Stomach (tissue), 9 donors: Measurements from ENCODE around the gene THSD7A. TPM values are rescaled to one million over a fixed set of nuclear protein-coding genes. Genes with fewer than 3 reads are reported as not detected.

ENCODE experiments used
- DNase-seq, 2 donors: peaks; one replicate each; pipeline versions ENCODE4 v3.0.0 to v3.0.0-alpha.2; 2013 to 2019
- H3K27ac ChIP-seq, 5 donors: fragments of 200-600 bp in 4 of 5; sonication (generic) in 4 of 5; one replicate each; pipeline ENCODE4 v1.5.1; 2013 to 2019; ENCODE audit warnings: mild to moderate bottlenecking in 1 of 5, moderate library complexity in 1 of 5
- H3K27me3 ChIP-seq, 3 donors: fragments of 200-600 bp; sonication (generic); one replicate each; pipeline ENCODE4 v1.5.1; 2017 to 2019; ENCODE audit warnings: mixed run types in 1 of 3
- H3K36me3 ChIP-seq, 4 donors: fragments of 200-600 bp; sonication (generic); 1 replicate in 3 of 4; 2 replicates in 1 of 4; pipeline ENCODE4 v1.5.1; 2016 to 2019
- H3K4me1 ChIP-seq, 4 donors: fragments of 200-600 bp; sonication (generic); one replicate each; pipeline ENCODE4 v1.5.1; 2016 to 2019
- H3K4me3 ChIP-seq, 4 donors: fragments of 200-600 bp; sonication (generic) in 3 of 4; one replicate each; pipeline ENCODE4 v1.5.1; 2016 to 2019; ENCODE audit warnings: mild to moderate bottlenecking in 1 of 4
- H3K9me3 ChIP-seq, 4 donors: fragments of 200-600 bp; sonication (generic); one replicate each; pipeline ENCODE4 v1.5.1; 2016 to 2019
- EP300 ChIP-seq: sonication (generic); formaldehyde crosslinking; IDR thresholded peaks from one replicate; pipeline ENCODE4 v1.6.1; 2017; ENCODE audit warnings: antibody characterized with exemption
- POLR2A ChIP-seq, 4 donors: fragments of 450-650 bp; IDR thresholded peaks; one replicate each; pipeline ENCODE4 v1.6.1; 2016; ENCODE audit warnings: antibody characterized with exemption in 4 of 4, control low read depth in 2 of 4, mild to moderate bottlenecking in 1 of 4, moderate library complexity in 1 of 4
- POLR2AphosphoS5 ChIP-seq, 3 donors: sonication (generic); formaldehyde crosslinking; IDR thresholded peaks; one replicate each; pipeline ENCODE4 v1.6.1; 2016; ENCODE audit warnings: antibody characterized with exemption in 3 of 3
- WGBS, 5 donors: extraction: QIAGEN DNeasy Blood & Tissue Kit in 3 of 5; methylation state at CpG; one replicate each; pipeline versions ENCODE4 v1.1.5 to v1.1.7; 2013 to 2018; 5-methylcytosine and 5-hydroxymethylcytosine counted together
- intact Hi-C: fragments of 100-400 bp; cut with DNase I; formaldehyde crosslinking; loops from one replicate; pipeline ENCODE4 v1.15.1; 2023; ENCODE audit warnings: low total_unique reads
- polyA plus RNA-seq, 3 donors: library from polyadenylated mRNA; stranded (reverse); fragments of 200-250 nt; gene quantifications; one replicate each; pipeline ENCODE4 v1.2.3, GENCODE V29; 2013
- total RNA-seq, 5 donors: library from RNA; depleted of rRNA; stranded (reverse); fragments of >200 nt; gene quantifications; one replicate each; pipeline versions ENCODE4 v1.1.0 to v1.2.3, GENCODE V29; 2014 to 2016
- TF ChIP-seq, protein P1 (sequence below), 7 experiments: fragments of 450-650 bp in 4 of 7; fragments of 200-600 bp in 3 of 7; sonication (generic) in 3 of 7; IDR thresholded peaks; one replicate each; pipeline ENCODE4 v1.5.1; 2016 to 2019; ENCODE audit warnings: antibody characterized with exemption in 7 of 7, control low read depth in 2 of 7, mild to moderate bottlenecking in 1 of 7
- donor health status: healthy with polysubstance abuse.
- donor health status: Bipolar disorder and iron deficiency.
- donor health status: healthy.

The THSD7A gene
- total and polyA plus RNA-seq, 8 donors: 0.06 to 13.2 (median 0.46) TPM; not detected in 1

DNA sequence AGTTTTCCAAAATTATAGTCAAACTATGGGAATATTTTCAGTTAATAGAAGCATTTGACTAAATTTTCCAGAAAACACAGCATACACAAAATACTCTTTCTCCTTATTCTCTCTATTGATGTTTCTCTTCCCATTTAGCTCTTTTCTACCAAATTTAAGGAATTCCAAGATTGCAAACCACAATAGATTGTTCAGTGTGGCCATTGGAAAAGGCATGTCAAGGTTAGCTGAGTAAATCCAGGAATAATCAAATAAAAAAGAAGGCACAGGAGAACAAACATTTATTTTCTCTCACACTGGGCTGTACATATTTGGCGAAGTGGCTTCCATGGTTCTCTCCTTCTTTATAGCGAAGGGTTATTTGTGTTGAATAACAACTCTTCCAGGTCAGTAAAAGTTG, 117.3 kb downstream of the THSD7A start:
- Histone ChIP-seq H3K27me3 (no peaks in the 10 kb centered on the region), H3K9me3 (no peaks in the 10 kb centered on the region), H3K27ac (no peak overlapping the region), H3K36me3 (no peaks in the 10 kb centered on the region), H3K4me3 (no peak overlapping the region), H3K4me1 (peaks cover 0 to 11% (median 5%) of the 10 kb centered on the region in 4 donors)
- 89 to 96% (median 90%) methylated on average over 2 of the region's 2 CpGs for WGBS, 5 donors
- intact Hi-C loops: no loop called here
- no peak for DNase-seq
- TF ChIP-seq EP300 (no peak), POLR2A (IDR thresholded peaks at IDR 0.05) (no peak), POLR2AphosphoS5 (IDR thresholded peaks at IDR 0.05) (no peak)
- TF ChIP-seq, protein P1, sequence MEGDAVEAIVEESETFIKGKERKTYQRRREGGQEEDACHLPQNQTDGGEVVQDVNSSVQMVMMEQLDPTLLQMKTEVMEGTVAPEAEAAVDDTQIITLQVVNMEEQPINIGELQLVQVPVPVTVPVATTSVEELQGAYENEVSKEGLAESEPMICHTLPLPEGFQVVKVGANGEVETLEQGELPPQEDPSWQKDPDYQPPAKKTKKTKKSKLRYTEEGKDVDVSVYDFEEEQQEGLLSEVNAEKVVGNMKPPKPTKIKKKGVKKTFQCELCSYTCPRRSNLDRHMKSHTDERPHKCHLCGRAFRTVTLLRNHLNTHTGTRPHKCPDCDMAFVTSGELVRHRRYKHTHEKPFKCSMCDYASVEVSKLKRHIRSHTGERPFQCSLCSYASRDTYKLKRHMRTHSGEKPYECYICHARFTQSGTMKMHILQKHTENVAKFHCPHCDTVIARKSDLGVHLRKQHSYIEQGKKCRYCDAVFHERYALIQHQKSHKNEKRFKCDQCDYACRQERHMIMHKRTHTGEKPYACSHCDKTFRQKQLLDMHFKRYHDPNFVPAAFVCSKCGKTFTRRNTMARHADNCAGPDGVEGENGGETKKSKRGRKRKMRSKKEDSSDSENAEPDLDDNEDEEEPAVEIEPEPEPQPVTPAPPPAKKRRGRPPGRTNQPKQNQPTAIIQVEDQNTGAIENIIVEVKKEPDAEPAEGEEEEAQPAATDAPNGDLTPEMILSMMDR (IDR thresholded peaks at IDR 0.05): no peak

DNA sequence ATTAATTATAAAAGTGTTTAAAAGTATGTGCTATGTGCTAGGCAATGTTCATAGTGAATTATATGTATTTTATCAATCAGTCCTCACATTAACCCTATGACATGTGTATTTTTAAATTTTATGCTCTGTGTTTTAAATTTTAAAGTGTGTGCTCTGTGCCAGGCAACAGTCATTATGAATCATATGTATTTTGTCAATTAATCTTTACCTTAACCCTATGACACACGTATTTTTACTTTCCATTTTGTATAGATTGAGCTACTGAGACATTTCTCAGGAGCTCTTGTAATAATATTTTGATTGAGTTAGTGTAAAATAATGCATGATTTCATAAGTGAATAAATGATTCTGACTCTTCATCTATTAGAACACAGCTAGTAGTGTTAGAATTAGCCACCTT, 117.8 kb downstream of the THSD7A start:
- H3K4me3 ChIP-seq: no peak overlapping the region
- WGBS, 5 donors: 25 to 80% (median 56%) methylated on average over 1 of the region's 1 CpG
- intact Hi-C loops: no loop called here
- no peaks in the 10 kb centered on the region for H3K27me3 ChIP-seq
- H3K9me3 ChIP-seq: no peaks in the 10 kb centered on the region
- no peaks in the 10 kb centered on the region for H3K36me3 ChIP-seq
- no peak for DNase-seq
- no peak for TF ChIP-seq POLR2AphosphoS5 (IDR thresholded peaks at IDR 0.05)
- no peak for TF ChIP-seq POLR2A (IDR thresholded peaks at IDR 0.05)
- TF ChIP-seq EP300: no peak
- TF ChIP-seq, protein P1 (IDR thresholded peaks at IDR 0.05): no peak
- no peak overlapping the region for H3K27ac ChIP-seq
- peaks cover 0 to 15% (median 5%) of the 10 kb centered on the region in 4 donors for H3K4me1 ChIP-seq

DNA sequence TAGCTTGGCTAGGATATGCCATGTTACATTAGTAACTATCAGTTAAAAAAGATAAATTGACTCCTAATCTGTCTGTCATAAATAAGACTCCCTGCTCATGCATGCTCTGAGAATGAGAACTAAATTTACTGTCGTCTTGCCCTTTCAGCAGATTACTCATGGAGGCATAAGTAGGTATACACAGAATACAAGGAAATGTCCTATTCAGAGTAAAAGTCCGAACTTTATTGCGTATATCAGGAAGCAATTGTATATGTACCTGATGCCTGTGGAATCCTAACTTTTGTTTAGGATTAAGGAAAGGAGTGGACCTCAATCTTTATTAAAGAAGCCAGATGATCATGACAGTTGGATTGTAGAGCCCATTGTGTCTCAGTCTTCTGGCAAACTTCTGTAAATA, 118.6 kb downstream of the THSD7A start:
- Histone ChIP-seq H3K4me1 (peaks cover 0 to 15% (median 5%) of the 10 kb centered on the region in 4 donors), H3K27ac (no peak overlapping the region), H3K4me3 (no peak overlapping the region), H3K27me3 (no peaks in the 10 kb centered on the region), H3K9me3 (no peaks in the 10 kb centered on the region), H3K36me3 (no peaks in the 10 kb centered on the region)
- no peak for DNase-seq
- TF ChIP-seq EP300 (no peak), POLR2A (IDR thresholded peaks at IDR 0.05) (no peak), POLR2AphosphoS5 (IDR thresholded peaks at IDR 0.05) (no peak)
- TF ChIP-seq, protein P1 (IDR thresholded peaks at IDR 0.05): no peak
- intact Hi-C loops: no loop called here
- 45 to 78% (median 54%) methylated on average over 3 of the region's 3 CpGs for WGBS, 5 donors

DNA sequence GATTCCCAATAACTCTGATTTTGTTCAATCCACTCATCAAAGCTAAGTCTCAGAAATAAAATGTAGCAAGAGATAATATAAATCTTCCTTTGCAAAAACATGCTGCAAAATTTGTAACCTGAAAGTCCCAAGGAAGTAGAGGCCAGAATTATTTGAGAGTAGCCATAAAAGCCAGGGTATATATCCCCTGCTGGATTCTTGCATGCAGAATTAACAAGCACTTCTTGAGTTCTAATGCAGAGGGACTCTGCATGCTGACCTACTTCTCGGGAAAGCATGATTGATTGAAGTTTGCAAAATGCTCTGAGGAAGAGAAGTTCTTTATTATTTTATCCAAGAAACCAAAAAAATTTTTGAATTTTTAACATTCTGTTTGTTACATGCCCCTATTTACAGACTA, 121.6 kb downstream of the THSD7A start:
- 59 to 86% (median 69%) methylated on average over 1 of the region's 1 CpG for WGBS, 5 donors
- no peaks in the 10 kb centered on the region for H3K27me3 ChIP-seq
- intact Hi-C loops: no loop called here

More for the DNA sequence above, 121.6 kb downstream of the THSD7A start:
- TF ChIP-seq POLR2AphosphoS5 (IDR thresholded peaks at IDR 0.05): no peak
- TF ChIP-seq, protein P1 (IDR thresholded peaks at IDR 0.05): no peak
- TF ChIP-seq EP300: no peak
- TF ChIP-seq POLR2A (IDR thresholded peaks at IDR 0.05): no peak
- no peak for DNase-seq
- H3K9me3 ChIP-seq: no peaks in the 10 kb centered on the region
- no peak overlapping the region for H3K4me3 ChIP-seq
- no peak overlapping the region for H3K27ac ChIP-seq
- H3K4me1 ChIP-seq: peaks cover 0 to 24% (median 8%) of the 10 kb centered on the region in 4 donors
- no peaks in the 10 kb centered on the region for H3K36me3 ChIP-seq
